ENCODE results near the gene ARTN.

- TF ChIP-seq POLR2AphosphoS5 (IDR thresholded peaks at IDR 0.05; ENCODE audit: low read depth, low read length) = no peak
- no peak for TF ChIP-seq POLR2A (IDR thresholded peaks at IDR 0.05; ENCODE audit: low read depth, low read length)
- TF ChIP-seq TAF1 (IDR thresholded peaks at IDR 0.05; ENCODE audit: borderline replicate concordance, low read depth, low read length) = no peak
Observed at GRCh38 chr1:43947874-43948437, 14.4 kb downstream of the ARTN start.

All from GM12892 (cell line).